AG20443 (cell line): ENCODE data around the gene ZBTB37.
"Not testable (repeated sequence)": the region's sequence is repeated elsewhere in the genome, so short reads cannot be mapped to it uniquely, and the experiment has no call there.

Experiments used
- DNase-seq: peaks from one replicate; pipeline ENCODE4 v3.0.0; 2012; ENCODE audit warnings: low spot score, mixed read lengths

The ZBTB37 gene

DNA sequence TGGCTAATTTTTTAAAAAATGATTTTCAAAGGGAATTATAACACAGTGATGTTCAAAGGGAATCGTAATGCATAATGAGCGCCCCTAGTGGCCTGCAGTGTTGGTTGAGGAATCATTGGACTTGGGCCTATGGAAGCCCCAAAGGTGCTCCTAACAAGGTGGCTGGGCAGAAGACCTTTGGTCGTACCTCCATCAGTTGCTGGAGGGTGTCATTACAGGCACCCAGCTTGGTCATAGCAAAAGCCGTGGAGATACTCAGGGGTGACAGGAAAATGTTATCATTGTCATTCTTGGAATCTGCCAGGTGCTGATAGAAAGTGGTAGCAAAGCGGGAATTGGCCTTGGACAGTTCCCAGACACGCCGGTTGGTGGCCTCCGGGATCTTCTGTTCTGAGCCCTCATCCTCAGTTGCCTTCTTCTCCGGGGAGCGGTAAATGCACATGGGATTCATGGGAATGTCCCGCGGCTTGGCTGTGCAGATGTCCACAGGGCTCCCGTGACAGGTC lies 46.2 kb downstream of the ZBTB37 start:
- peak; percentile 34 for DNase-seq

GRCh38 chr1:173915596-173915995 lies 47.4 kb downstream of the ZBTB37 start:
- no peak for DNase-seq

- DNase-seq, result no peak
Measured at GRCh38 chr1:173916667-173917066, 48.5 kb downstream of the ZBTB37 start.

- no peak for DNase-seq
Measured at GRCh38 chr1:173917149-173917548, 49.0 kb downstream of the ZBTB37 start, which contains the start of gene SERPINC1. SERPINC1 (minus strand) TSS chr1:173917327; CDS start chr1:173917259, 68 bp downstream.

DNA sequence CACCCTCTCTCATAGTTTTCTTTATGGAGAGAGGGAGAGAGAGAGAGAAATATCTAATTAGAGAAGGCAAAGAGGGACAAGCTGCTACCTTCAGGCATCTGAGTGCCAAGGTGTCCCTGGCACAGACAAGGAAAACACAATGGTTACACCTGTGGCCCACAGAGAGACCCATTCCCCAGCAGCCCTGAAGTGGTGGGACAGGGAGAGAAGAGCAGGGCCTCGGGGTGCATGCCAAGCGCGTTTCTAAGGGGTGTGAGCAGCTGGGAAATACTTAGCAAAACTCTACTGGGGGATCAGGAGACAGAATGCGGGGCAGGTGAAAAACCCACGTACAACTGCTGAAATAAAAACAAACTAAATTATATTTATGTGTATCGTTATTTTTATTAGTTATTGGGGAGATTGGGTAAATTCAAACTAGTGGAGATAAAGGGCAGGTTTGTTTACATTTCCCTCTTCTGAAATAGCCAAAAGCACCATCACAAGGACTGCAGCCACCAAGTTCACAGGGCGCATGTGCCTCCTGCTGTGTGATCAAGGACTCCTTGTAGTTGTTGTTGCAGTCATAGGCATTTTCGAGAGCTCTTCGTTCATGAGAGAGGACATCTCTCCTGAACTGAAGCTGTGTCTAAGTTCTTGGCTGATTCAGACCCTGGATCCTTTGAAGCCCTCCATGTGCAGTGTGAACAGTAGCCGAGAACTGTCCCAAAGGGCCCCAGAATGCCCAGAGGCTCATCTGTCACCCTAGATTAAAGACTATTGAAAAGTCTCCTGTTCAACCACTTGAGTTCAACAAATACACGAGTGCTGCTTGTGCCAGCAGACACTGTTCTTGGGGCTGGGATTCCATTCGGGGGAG lies 49.7 kb downstream of the ZBTB37 start:
- no peak for DNase-seq

GRCh38 chr1:173920861-173921260 lies 52.7 kb downstream of the ZBTB37 start:
- no peak for DNase-seq

- DNase-seq, result no peak
Measured at GRCh38 chr1:173925306-173926242, 57.4 kb downstream of the ZBTB37 start.

DNA sequence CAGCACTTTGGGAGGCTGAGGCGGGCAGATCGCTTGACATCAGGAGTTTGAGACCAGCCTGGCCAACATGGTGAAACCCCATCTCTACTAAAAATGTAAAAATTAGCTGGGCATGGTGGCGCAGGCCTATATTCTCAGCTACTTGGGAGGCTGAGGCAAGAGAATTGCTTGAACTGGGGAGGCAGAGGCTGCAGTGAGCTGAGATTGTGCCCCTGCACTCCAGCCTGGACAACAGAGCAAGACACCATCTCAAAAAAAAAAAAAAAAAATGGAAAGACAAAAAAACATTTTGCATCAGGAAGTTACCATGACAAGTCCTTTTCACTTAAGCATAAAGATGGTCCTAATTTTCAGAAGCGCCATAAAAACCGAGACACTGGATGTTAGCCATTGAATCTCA lies 62.4 kb downstream of the ZBTB37 start:
- not testable (repeated sequence) for DNase-seq

GRCh38 chr1:173934440-173934839 lies 66.3 kb downstream of the ZBTB37 start:
- DNase-seq, result no peak

GRCh38 chr1:173937062-173937461 lies 68.9 kb downstream of the ZBTB37 start:
- DNase-seq, result no peak

- no peak for DNase-seq
Measured at GRCh38 chr1:173946380-173946921, 78.3 kb downstream of the ZBTB37 start.

DNA sequence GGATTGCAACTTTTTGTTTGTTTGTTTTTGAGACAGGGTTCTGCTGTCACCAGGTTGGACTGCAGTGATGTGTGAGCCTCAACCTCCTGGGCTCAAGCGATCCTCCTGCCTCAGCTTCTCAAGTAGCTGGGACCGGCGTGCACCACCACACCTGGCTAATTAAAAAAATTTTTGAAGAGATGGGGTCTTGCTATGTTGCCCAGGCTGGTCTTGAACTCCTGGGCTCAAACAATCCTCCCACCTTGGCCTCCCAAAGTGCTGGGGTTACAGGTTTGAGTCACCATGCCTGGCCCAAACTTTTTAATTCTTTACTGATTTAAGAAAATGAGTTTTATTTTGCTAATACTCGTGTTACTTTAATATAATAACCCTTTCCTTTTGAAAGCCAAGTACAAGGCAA lies 80.4 kb downstream of the ZBTB37 start:
- DNase-seq, result no peak
